HepG2 (cell line): Measurements from ENCODE around the gene CD300LB. TPM values are rescaled to one million over a fixed set of nuclear protein-coding genes. Genes with fewer than 3 reads are reported as not detected.

Experiments
- AGO2 ChIP-seq: fragments of 200-400 bp; formaldehyde crosslinking; optimal IDR thresholded peaks from 2 replicates; pipeline ENCODE3; 2017; ENCODE audit warnings: mild to moderate bottlenecking, low read depth, low read length, moderate library complexity
- ARID3A ChIP-seq: IDR thresholded peaks from 2 replicates; pipeline ENCODE4 v1.6.1; 2012; ENCODE audit warnings: low read depth, low read length, improper control_type of control experiment
- CTCF ChIP-seq: sonication (generic); formaldehyde crosslinking; IDR thresholded peaks from 2 replicates; pipeline ENCODE4 v1.5.0; 2020; ENCODE audit warnings: mild to moderate bottlenecking, missing genetic modification reagents, moderate library complexity
- ERF ChIP-seq: IDR thresholded peaks from 2 replicates; pipeline ENCODE4 v1.6.1; 2018; ENCODE audit warnings: missing biosample characterization, missing genetic modification reagents
- GFI1 ChIP-seq: sonication (generic); formaldehyde crosslinking; IDR thresholded peaks from 2 replicates; pipeline ENCODE4 v1.5.0; 2020; ENCODE audit warnings: missing genetic modification reagents, mild to moderate bottlenecking, borderline replicate concordance
- MNT ChIP-seq: fragments of 450-650 bp; IDR thresholded peaks from 2 replicates; pipeline ENCODE4 v1.6.1; 2016
- MYPOP ChIP-seq: sonication (generic); formaldehyde crosslinking; IDR thresholded peaks from 2 replicates; pipeline ENCODE4 v1.8.1; 2023; ENCODE audit warnings: mild to moderate bottlenecking, moderate library complexity, missing genetic modification reagents
- NRL ChIP-seq: sonication (generic); formaldehyde crosslinking; IDR thresholded peaks from 2 replicates; pipeline ENCODE4 v1.5.0; 2020; ENCODE audit warnings: missing genetic modification reagents, mild to moderate bottlenecking, moderate library complexity, borderline replicate concordance
- PPARG ChIP-seq: conservative IDR thresholded peaks from 2 replicates; pipeline ENCODE4 v1.6.1; 2016; ENCODE audit warnings: missing biosample characterization, missing genetic modification reagents
- RAD21 ChIP-seq: fragments of 450-650 bp; formaldehyde crosslinking; IDR thresholded peaks from 2 replicates; pipeline ENCODE4 v1.5.0; 2020; ENCODE audit warnings: mild to moderate bottlenecking
- RXRB ChIP-seq: IDR thresholded peaks from 2 replicates; pipeline ENCODE4 v1.6.1; 2016; ENCODE audit warnings: borderline replicate concordance, missing genetic modification reagents, missing compliant biosample characterization
- SMAD3 ChIP-seq: sonication (generic); formaldehyde crosslinking; IDR thresholded peaks from 2 replicates; pipeline ENCODE4 v1.4.0; 2020; ENCODE audit warnings: missing genetic modification reagents
- SOX13 ChIP-seq, 3 experiments: fragments of 450-650 bp in 1 of 3; sonication (generic) in 1 of 3; formaldehyde crosslinking in 1 of 3; IDR thresholded peaks in 2 of 3; conservative IDR thresholded peaks in 1 of 3; 2 replicates each; pipeline versions ENCODE4 v1.5.0 to v1.6.1; 2016 to 2020; ENCODE audit warnings: antibody characterized with exemption in 1 of 3, mild to moderate bottlenecking in 1 of 3, missing compliant biosample characterization in 1 of 3, missing genetic modification reagents in 1 of 3, moderate library complexity in 1 of 3
- SRY ChIP-seq: sonication (generic); formaldehyde crosslinking; IDR thresholded peaks from 2 replicates; pipeline ENCODE4 v1.8.0; 2022; ENCODE audit warnings: mild to moderate bottlenecking, missing genetic modification reagents
- STAG1 ChIP-seq: sonication (generic); formaldehyde crosslinking; IDR thresholded peaks from 2 replicates; pipeline ENCODE4 v1.4.0; 2020; ENCODE audit warnings: missing genetic modification reagents
- THRA ChIP-seq: sonication (generic); formaldehyde crosslinking; IDR thresholded peaks from 2 replicates; pipeline ENCODE4 v1.4.0; 2020; ENCODE audit warnings: missing genetic modification reagents, borderline replicate concordance
- ZNF331 ChIP-seq: sonication (generic); formaldehyde crosslinking; IDR thresholded peaks from 2 replicates; pipeline ENCODE4 v1.4.0; 2020; ENCODE audit warnings: missing genetic modification reagents
- ZNF572 ChIP-seq: sonication (generic); formaldehyde crosslinking; IDR thresholded peaks from 2 replicates; pipeline ENCODE4 v1.5.1; 2020; ENCODE audit warnings: mild to moderate bottlenecking, missing genetic modification reagents
- ZNF691 ChIP-seq: sonication (generic); formaldehyde crosslinking; IDR thresholded peaks from 2 replicates; pipeline ENCODE4 v1.4.0; 2020; ENCODE audit warnings: missing genetic modification reagents, low read depth, mild to moderate bottlenecking, borderline replicate concordance
- ZNF772 ChIP-seq: sonication (generic); formaldehyde crosslinking; IDR thresholded peaks from 2 replicates; pipeline ENCODE4 v1.5.0; 2020; ENCODE audit warnings: mild to moderate bottlenecking, missing genetic modification reagents
- polyA plus RNA-seq, 8 experiments: library from polyadenylated mRNA; depleted of rRNA in 3 of 8; stranded (reverse) in 7 of 8; unstranded in 1 of 8; fragments of >200 nt; fragmentation: Illumina TruSeq in 4 of 8; extraction: Trizol in 4 of 8; gene quantifications; 2 replicates each; pipeline versions ENCODE4 v1.2.1 to v1.2.3, GENCODE V29; 2011 to 2016; ENCODE audit warnings: low read depth in 4 of 8, missing spikeins in 1 of 8, mixed read lengths in 1 of 8; ENCODE audit not compliant: insufficient read depth in 1 of 8
- total RNA-seq, 5 experiments: library from RNA; depleted of rRNA; stranded (reverse); fragments of >200 nt; fragmentation: Illumina TruSeq; extraction: Trizol; gene quantifications; 2 replicates each; pipeline ENCODE4 v1.2.3, GENCODE V29; 2016; ENCODE audit warnings: low read depth in 1 of 5

CD300LB gene
- total and polyA plus RNA-seq, 2 of the 13 experiments (the other 11 are each of a cell fraction or from before 2014, with no cell fraction given), result not detected

- TF ChIP-seq THRA (peak; percentile 46; the same call in 1 of the 2 replicates), ARID3A (peak; percentile 74), MYPOP (CRISPR knock-in tag) (peak; percentile 54; the same call in 1 of the 2 replicates), ZNF691 (CRISPR knock-in tag) (peak; percentile 39; the same call in 1 of the 2 replicates), CTCF (CRISPR knock-in tag) (peak; percentile 94), MNT (no peak), ERF (CRISPR knock-in tag) (0 out of 2 replicates have a peak, but pooled peaks have one; percentile 49), RXRB (CRISPR knock-in tag) (peak; percentile 48; the same call in 1 of the 2 replicates), SRY (CRISPR knock-in tag) (no peak), ZNF572 (CRISPR knock-in tag) (no peak), SMAD3 (0 out of 2 replicates have a peak, but pooled peaks have one; percentile 37), GFI1 (CRISPR knock-in tag) (no peak), NRL (CRISPR knock-in tag) (0 out of 2 replicates have a peak, but pooled peaks have one; percentile 56), SOX13 (IDR thresholded peaks at IDR 0.05) (no peak), SOX13 (CRISPR knock-in tag; conservative IDR thresholded peaks at IDR 0.05 in 1 of 2, IDR thresholded peaks at IDR 0.05 in 1 of 2) (no peak), RAD21 (CRISPR knock-in tag) (peak; percentile 89), STAG1 (CRISPR knock-in tag) (peak; percentile 98), ZNF772 (CRISPR knock-in tag) (no peak), PPARG (0 out of 2 replicates have a peak, but pooled peaks have one; percentile 16), ZNF331 (CRISPR knock-in tag) (0 out of 2 replicates have a peak, but pooled peaks have one; percentile 26), AGO2 (no peak)
Measured at GRCh38 chr17:74493331-74493833, 37.9 kb downstream of the CD300LB start (continued).
